GOT3 (cell line): Measurements from ENCODE around the gene C2CD2.

Experiments
- DNase-seq: peaks from one replicate; lab custom pipeline; 2025; ENCODE audit warnings: mixed read lengths; lab: John Stamatoyannopoulos, UW

C2CD2 gene

DNA sequence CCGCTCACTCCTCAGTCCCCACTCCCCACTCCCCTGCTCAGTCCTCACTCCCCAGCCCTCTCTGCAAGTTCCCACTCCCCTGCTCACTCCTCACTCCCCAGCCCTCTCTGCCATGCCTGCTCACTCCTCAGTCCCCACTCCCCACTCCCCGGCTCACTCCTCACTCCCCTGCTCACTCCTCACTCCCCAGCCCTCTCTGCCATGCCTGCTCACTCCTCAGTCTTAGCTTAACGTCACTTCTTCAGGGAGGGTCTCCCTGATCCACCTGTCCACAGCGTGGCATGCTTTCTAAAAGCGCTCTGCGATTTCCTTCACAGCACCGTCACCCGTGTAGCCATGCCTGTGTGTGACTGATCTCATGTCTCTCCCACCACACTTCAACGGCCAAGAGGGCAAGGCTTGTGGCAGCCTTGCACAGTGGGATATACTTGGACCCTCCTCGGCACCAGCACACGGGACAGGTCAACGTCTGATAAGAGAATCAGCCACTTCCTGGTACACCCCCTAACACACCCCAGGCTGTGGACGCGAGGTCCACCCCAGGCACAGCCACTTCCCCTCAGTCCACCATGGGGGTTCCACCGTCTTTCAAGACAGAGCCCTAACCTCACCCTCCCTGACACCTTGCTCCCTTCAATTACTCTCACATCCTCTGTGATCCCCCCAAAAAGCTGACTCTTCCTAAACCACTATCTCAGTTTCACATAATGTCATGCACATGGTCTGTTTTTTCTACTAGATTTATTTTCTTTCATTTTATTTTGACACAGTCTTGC, 88.6 kb downstream of the C2CD2 start:
- DNase-seq = no peak

DNA sequence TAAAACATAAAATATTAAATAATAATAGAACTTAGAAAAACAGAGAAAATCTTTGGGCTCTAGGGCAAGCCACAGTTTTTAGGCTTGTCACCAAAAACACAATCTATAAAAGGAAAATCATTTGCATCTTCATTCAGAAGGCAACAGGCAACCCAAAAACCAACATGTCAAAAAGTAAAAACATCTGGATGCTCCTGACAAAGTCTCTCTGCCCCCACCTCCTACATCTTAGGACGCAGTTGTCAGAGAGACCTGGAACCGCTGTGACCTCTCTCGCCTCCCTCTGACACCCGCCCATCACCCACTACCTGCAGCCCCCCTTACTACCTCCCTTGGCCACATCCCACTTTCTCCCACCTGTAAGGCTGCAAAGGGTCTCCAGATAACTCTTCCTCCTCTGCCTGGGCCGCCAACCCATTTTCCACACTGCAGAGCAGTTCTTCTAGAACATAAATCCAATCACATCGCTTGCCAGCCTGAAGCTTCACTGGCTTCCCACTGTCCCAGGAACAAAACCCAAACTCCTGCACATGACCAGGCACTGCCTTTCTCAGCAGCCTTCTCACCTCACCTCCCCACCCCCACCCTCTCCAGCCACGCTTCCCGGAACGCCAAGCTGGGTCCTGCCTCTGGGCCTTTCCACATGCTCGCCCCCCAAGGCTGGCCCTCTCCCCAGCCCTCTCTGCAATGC, 89.4 kb downstream of the C2CD2 start:
- no peak for DNase-seq

GRCh38 chr21:41863439-41863740, 90.4 kb downstream of the C2CD2 start:
- DNase-seq = no peak

DNA sequence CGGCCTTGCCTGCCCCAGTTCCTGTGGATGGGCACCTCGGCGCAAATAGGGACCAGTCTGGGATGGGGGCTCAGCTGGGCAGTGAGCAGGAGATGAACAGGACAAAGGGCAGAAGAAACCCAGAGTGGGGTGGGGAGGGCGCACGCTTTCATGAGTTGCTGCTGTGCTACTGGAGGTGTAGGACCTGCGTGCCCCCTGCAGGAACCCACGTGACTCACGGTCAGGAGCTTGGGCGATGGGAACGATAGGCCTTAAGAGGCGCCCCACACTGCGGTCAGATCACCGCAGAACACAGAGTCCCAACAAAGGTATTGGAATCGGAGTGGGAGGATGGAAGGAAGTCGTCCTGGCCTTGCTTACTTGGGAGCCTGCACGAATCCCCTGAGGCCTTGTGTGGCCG, 91.8 kb downstream of the C2CD2 start:
- DNase-seq = no peak

DNA sequence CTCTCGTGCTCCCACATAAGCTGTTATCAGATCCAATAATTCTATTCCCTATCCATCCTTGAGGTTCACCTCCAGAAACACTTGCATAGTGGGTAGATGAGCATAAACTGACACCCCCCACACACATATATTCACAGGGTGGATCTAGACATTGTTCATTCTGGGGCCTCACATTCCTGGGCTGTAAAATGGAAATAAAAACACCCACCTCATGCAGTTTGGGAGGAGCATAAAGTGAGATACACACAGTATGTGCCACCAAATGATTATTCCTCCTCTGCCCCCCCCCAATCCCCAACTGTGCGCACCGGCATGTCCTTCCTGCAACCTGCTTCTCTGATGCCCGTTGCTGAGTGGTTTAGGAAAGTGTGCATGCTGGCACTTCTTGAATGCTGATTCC, 92.6 kb downstream of the C2CD2 start:
- no peak for DNase-seq

DNA sequence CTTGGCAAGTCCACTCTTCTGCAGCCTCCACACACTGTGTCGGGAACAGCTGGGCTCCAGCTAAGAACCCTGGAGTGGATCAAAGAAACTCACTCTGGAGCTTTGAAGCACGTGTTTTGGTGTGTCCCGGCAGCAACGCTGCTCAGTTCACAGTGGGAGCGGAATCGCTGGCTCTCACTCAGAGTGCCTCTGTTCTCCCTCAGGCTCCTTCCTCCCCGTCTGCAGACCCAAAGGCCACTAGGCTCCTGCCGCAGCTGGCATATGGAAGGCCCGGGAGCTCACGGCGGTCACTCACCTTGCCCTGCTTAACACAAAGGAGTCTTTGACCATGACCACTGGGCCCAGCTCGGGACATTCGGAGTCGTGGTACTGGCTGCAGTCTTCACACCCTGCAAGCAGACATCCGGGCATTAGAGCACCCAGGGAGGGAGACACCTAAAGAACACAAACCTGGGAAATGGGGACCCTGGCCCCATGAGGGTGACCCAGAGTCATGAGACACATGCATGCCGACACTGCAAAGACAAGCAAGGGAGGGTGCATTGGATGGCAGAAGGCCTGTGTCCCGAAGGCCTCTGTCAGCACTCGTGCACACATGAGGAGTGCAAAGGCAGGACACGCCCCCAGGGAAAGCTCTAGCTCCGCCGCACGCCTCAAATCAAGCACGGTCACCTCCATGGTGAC, 94.4 kb downstream of the C2CD2 start:
- DNase-seq = no peak

- DNase-seq = no peak
These were observed 95.1 kb downstream of the C2CD2 start for GRCh38 chr21:41858466-41859296.

GRCh38 chr21:41857771-41858300, 96.0 kb downstream of the C2CD2 start:
- no peak for DNase-seq

- DNase-seq = no peak
These were observed 97.2 kb downstream of the C2CD2 start for GRCh38 chr21:41856572-41856971.

DNA sequence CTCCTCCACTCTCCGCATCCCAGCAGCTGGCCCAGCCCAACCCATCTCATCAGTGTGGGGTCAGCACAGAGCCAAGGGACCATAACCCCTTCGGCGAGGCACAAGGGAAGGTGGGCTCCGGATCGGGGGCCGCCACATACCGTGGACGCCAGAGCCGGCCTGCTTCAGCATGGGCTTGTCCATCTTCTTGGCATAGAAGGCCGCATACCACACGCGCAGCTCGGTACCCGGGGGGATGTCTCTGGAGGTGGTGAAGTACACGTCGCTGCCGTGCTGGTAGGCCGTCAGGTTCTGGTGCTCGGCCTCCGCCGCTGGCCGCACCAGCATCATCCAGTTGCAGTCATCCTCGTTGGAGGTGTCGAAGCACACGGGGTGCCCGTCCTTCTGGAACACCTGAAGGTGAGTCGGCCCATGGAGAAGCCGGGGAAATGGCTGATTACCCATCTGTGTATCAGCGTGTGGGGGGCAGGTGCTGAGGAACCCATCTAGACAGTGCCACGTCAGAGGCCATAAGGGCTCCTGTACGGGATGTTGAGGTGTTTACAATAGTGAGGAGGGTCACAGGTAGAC, 99.3 kb downstream of the C2CD2 start:
- no peak for DNase-seq

- DNase-seq = no peak
These were observed 100.9 kb downstream of the C2CD2 start for GRCh38 chr21:41852929-41853320.

GRCh38 chr21:41852151-41852928, 101.5 kb downstream of the C2CD2 start:
- no peak for DNase-seq

GRCh38 chr21:41851090-41851790, 102.6 kb downstream of the C2CD2 start:
- DNase-seq = no peak

- DNase-seq = no peak
These were observed 103.7 kb downstream of the C2CD2 start for GRCh38 chr21:41850085-41850484.

- DNase-seq = no peak
These were observed 104.7 kb downstream of the C2CD2 start for GRCh38 chr21:41848958-41849580.

DNA sequence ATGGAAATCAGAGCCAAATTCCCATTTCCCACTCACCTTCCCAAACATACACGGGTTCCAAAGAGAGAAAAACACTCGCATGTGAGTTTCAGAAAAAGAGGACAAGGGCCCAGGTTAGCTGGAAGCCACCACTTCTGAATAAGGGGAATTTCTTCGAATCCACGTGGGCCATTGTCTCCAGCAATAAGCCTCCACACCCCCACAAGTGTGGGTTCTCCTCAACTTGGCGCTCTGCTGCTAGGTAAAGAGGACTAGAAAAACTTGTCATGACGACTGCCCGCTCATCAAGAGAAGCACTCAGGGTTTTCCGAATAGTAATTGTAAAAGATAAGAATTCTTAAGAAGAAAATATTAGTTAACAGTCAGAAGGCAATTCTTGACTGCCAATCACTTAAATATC, 105.3 kb downstream of the C2CD2 start:
- DNase-seq = no peak

DNA sequence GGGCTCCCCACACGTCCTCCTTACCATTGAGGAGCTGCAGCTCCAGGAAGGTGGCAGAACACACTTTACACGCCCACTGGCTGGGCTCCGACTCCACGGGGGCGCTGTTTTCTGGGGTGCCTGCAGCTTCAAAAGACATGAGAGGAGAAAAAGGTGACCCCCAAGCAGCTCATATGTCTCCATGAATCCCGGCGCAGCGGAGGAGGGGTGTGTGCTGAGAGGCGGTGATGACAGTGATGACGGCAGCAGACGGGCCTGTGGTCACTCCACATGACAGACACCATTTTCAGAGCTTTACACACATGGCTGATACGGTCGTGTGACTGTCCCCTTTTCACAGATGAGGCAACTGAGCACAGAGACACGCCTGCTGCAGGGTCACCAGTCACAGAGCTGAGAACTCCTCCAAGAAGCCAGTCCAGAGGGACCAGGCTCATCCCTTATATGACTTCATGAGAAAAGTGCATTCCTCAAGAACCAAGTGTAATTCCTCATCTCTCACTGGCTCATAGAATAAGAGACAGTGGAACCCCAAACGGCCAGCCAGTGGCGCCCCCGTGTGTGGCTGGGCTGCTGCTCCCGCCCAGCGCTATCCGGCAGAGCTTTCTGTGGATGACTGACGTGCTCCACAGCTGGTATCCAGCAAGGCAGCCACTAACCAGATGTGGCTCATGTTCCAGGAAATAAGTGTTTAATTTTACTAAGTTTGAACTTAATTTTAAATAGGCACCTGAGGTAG, 106.6 kb downstream of the C2CD2 start:
- DNase-seq = no peak

- DNase-seq = no peak
These were observed 107.3 kb downstream of the C2CD2 start for GRCh38 chr21:41846536-41846935.

- no peak for DNase-seq
These were observed 107.8 kb downstream of the C2CD2 start for GRCh38 chr21:41846033-41846317.
